Thoracic aorta (tissue), 2 donors: ENCODE results near the gene FBXL5. TPM values are rescaled to one million over a fixed set of nuclear protein-coding genes. Genes with fewer than 3 reads are reported as not detected.

Experiments used
- ATAC-seq: fragments of 150-250 bp; one replicate; pipeline ENCODE4 v1.8.0; 2017; ENCODE audit warnings: low read depth; ENCODE audit not compliant: insufficient number of reproducible peaks, low FRiP score
- DNase-seq: peaks from one replicate; pipeline ENCODE4 v3.0.0-alpha.2; 2020; ENCODE audit warnings: low spot score
- H3K27ac ChIP-seq, 2 donors: fragments of 200-600 bp; sonication (generic); 1 replicate in 1 of 2; 2 replicates in 1 of 2; pipeline ENCODE4 v1.5.1; 2016; ENCODE audit warnings: mild to moderate bottlenecking in 2 of 2, moderate library complexity in 2 of 2
- H3K27me3 ChIP-seq: fragments of 200-600 bp; sonication (generic); replicated peaks from 2 replicates; pipeline ENCODE4 v1.6.0; 2016; ENCODE audit warnings: mild to moderate bottlenecking; ENCODE audit not compliant: insufficient read depth
- H3K36me3 ChIP-seq: fragments of 200-600 bp; sonication (generic); one replicate; pipeline ENCODE4 v1.5.1; 2016
- H3K4me1 ChIP-seq, 2 donors: fragments of 200-600 bp; sonication (generic); 1 replicate in 1 of 2; 2 replicates in 1 of 2; pipeline versions ENCODE4 v1.5.1 to v1.6.0; 2016; ENCODE audit warnings: low read depth in 2 of 2, mild to moderate bottlenecking in 1 of 2; ENCODE audit not compliant: control insufficient read depth in 1 of 2
- H3K4me3 ChIP-seq: fragments of 200-600 bp; sonication (generic); 2 replicates; pipeline ENCODE4 v1.5.1; 2016; ENCODE audit warnings: mild to moderate bottlenecking
- H3K9me3 ChIP-seq: fragments of 200-600 bp; sonication (generic); 2 replicates; pipeline ENCODE4 v1.5.1; 2016
- total RNA-seq, 2 donors: library from RNA; depleted of rRNA; stranded (reverse); fragments of >200 nt; gene quantifications; one replicate each; pipeline versions ENCODE4 v1.1.0 to v1.2.3, GENCODE V29; 2016
- TF ChIP-seq, protein P1 (sequence below): fragments of 200-600 bp; sonication (generic); IDR thresholded peaks from one replicate; pipeline ENCODE4 v1.5.1; 2019; ENCODE audit warnings: antibody characterized with exemption

Gene FBXL5
- total RNA-seq, 2 donors from 2014 or later: 136 to 147 TPM

DNA sequence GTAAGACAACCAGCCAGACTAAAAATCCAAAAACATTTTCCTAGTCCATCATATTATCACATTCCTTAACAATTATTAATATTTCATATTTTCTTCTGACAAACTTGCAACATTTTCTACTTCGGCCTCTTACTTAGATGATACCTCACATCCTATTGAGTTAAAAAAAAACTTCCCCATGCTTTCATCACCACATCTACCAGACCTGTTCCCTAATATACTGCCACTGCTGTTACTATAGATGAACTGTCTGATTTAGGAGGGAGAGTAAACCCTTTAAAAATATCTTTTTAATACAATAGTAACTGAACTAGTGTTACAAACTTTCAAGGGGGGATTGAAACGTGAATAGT is 28.0 kb upstream of the FBXL5 start:
- Histone ChIP-seq H3K9me3 (no peaks in the 10 kb centered on the region), H3K27me3 (no peaks in the 10 kb centered on the region), H3K36me3 (no peaks in the 10 kb centered on the region), H3K4me3 (peak overlapping the region; percentile 91), H3K27ac (no peak overlapping the region), H3K4me1 (peaks cover 8 to 22% of the 10 kb centered on the region in 2 donors)
- ATAC-seq: no peak
- no peak for DNase-seq
- TF ChIP-seq, protein P1, sequence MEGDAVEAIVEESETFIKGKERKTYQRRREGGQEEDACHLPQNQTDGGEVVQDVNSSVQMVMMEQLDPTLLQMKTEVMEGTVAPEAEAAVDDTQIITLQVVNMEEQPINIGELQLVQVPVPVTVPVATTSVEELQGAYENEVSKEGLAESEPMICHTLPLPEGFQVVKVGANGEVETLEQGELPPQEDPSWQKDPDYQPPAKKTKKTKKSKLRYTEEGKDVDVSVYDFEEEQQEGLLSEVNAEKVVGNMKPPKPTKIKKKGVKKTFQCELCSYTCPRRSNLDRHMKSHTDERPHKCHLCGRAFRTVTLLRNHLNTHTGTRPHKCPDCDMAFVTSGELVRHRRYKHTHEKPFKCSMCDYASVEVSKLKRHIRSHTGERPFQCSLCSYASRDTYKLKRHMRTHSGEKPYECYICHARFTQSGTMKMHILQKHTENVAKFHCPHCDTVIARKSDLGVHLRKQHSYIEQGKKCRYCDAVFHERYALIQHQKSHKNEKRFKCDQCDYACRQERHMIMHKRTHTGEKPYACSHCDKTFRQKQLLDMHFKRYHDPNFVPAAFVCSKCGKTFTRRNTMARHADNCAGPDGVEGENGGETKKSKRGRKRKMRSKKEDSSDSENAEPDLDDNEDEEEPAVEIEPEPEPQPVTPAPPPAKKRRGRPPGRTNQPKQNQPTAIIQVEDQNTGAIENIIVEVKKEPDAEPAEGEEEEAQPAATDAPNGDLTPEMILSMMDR: no peak

DNA sequence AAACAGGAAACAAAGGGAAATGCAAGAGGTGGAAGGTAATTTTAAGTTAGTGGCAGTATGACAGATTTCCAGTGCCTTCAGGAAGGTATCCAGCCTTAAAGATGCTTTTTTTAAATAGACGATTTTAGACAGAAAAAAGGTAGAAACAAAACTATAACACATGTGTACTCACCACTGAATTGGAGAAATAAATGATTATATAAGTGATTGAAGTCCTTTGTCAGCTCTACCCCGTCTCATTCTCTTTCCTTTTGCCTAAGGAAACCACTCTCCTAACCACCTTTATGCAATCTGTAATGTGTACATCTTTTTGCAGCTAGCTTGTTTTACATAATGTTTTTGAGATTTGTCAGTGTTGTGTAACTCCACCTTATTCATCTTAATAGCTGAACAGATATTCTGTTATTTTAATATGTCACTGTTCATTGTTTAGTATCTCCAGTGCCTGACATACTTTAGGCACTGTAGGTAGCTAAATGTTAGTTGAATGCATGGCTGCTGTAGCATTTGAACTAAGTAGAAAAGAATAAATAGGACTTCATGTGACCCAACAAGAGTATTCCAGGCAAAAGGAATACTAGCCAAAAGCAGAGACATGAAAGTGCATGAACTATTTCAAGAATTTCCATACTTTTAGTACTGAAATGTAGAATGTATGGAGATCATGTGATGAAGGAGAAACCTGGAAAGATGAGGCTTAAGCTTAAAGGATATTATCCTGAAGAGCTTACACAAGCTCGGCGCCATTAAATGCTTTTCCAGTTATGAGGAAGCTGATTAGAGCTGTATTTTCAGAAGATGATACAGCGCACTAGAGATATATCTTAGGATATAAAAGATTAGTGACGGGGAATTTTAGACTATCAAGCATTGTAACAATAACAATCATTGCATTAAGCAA is 27.3 kb upstream of the FBXL5 start:
- Histone ChIP-seq H3K36me3 (no peaks in the 10 kb centered on the region), H3K27me3 (no peaks in the 10 kb centered on the region), H3K9me3 (no peaks in the 10 kb centered on the region), H3K4me3 (peak overlapping the region; percentile 91), H3K27ac (peak overlapping the region; percentile 88 to 93), H3K4me1 (peaks cover 8 to 22% of the 10 kb centered on the region in 2 donors)
- ATAC-seq (no peak), DNase-seq (no peak)
- TF ChIP-seq, protein P1: no peak

DNA sequence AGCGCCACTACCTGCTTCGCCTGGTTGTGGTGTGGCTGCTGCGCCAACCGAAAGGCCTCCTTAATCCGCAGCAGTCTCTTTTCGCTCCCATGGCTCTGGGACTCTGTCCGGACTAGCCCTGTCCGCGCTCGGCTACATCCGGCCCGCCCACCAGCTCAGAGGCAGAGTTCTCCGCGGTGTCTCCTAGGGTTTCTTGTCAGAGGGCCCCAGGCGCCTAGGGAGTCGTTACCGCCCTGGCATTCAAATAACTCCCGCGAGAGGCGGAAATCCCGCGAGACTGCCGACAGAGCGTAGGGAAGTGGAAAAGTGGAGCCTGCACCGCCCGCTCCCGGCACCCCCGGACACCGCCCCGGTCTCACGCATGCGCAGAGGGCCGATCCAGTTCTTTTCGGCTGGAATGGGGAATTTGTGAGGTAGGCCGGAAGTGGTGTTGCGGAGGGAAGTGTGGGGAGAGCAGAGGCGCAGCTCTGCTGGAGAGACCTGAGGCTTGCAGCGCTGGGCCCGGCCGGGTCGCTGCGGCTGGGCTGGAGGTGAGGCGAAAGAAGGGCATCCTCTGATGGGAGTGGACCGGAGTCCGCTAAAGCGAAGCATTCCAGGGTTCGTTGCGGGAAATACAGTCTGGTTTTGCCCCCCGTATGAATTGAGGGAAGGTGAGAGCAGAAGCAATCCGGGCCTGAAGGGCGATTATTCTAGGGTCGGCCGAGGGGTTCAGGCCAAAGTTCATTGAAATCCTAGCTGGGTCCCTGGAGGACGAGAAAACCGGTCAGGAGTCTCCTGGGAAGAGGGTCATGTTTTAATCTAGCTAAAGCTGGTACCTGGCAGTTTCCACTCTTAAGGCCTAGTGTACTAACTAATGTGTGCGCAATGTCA is 26.4 kb upstream of the FBXL5 start, which contains the start of gene FAM200B:
TSS of gene FAM200B (plus strand) at position 456 of the 870 bp plus-strand sequence. CDS start 5,151 bp downstream, outside the sequence.
- ATAC-seq (peak; percentile 98), DNase-seq (peak; percentile 95)
- H3K27ac ChIP-seq: peak within 1 kb of the TSS; percentile 88 to 93
- H3K4me1 ChIP-seq: peaks cover 8 to 22% of the 10 kb centered on the region in 2 donors
- no peaks in the 10 kb centered on the region for H3K36me3 ChIP-seq
- TF ChIP-seq, protein P1: peak; percentile 46
- H3K27me3 ChIP-seq: no peaks in the 10 kb centered on the region
- H3K4me3 ChIP-seq: peak within 1 kb of the TSS; percentile 91
- H3K9me3 ChIP-seq: no peaks in the 10 kb centered on the region

DNA sequence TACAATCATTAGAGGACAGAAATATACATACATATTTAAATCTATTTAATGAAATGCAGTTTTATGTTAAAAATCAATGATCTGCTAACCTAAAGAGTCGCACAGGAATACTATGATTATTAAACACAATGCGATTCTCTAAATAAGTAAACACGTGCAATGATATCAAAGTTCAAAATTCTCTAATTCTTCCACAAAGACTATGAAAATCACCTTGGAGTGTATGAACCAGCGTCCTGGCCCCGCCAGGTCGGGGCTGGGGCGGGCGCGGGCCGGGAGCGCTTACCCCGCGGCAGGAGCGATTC is 25.9 kb upstream of the FBXL5 start:
- H3K4me1 ChIP-seq: peaks cover 8 to 22% of the 10 kb centered on the region in 2 donors
- ATAC-seq: no peak
- no peaks in the 10 kb centered on the region for H3K27me3 ChIP-seq
- H3K4me3 ChIP-seq: peak overlapping the region; percentile 91
- H3K36me3 ChIP-seq: no peaks in the 10 kb centered on the region
- no peaks in the 10 kb centered on the region for H3K9me3 ChIP-seq
- no peak for DNase-seq
- TF ChIP-seq, protein P1: no peak
- H3K27ac ChIP-seq: no peak overlapping the region

DNA sequence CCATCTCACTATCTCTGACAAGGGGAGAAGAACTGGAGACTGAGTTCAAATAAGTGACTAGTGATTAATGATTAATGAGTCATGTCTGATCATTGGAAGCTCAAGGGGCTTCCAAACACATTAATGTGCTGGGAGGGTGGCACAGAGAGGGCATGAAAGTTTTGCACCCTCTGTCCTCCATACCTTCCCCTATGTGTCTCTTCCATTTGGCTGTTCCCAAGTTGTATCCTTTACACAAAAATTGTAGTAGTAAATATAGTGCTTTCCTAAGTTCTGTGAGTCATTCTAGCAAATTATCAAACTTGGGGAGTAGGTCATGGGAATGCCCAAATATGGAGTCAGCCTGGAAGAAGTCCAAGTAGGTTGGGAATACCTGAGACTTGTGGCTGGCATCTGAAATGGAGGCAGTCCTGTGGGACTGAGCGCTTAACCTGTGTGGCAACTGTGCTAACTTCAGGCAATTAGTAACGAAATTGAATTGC is 22.4 kb upstream of the FBXL5 start:
- no peak for DNase-seq
- TF ChIP-seq, protein P1: no peak
- Histone ChIP-seq H3K9me3 (no peaks in the 10 kb centered on the region), H3K4me3 (no peak overlapping the region), H3K27ac (no peak overlapping the region), H3K4me1 (peaks cover 3 to 8% of the 10 kb centered on the region in 2 donors), H3K36me3 (no peaks in the 10 kb centered on the region), H3K27me3 (no peaks in the 10 kb centered on the region)
- ATAC-seq: no peak
